ENCODE results near the gene FBXL3. TPM values are rescaled to one million over a fixed set of nuclear protein-coding genes. Genes with fewer than 3 reads are reported as not detected.

Gene FBXL3
- total and polyA plus RNA-seq, 2 of the 4 experiments (the other 2 are of a cell fraction), result 15.3 to 43.6 TPM

DNA sequence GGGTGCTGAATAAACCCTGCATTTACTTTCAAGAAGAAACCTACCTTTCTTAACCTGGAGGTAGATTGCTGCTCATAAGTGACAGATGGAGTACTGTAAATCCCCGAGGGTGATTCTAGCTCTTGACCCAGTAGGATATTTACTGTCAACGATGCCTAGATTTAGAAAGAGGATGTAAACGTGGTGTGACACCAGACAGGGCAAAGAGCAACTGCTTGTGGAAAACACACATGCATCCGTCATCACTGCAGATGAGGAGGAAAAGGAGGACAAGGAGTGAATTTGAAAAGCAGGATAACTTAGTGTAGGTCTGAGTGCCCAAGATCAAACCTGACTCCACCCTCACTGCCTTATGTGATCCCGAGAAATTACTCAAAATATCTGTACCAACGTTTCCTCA is 44.9 kb downstream of the FBXL3 start:
- no CpG with 5 or more reads among the region's 6 CpGs for WGBS, 2 experiments (ENCODE audit: extremely low coverage in 2 of 2, insufficient read length in 1 of 2)
- Histone ChIP-seq H2BK15ac (ENCODE audit: low read depth, low read length) (no peak overlapping the region), H2BK120ac (ENCODE audit: low read depth, low read length) (no peak overlapping the region), H3K4ac (ENCODE audit: low read depth, low read length) (no peak overlapping the region), H2BK20ac (ENCODE audit: low read depth, low read length) (no peak overlapping the region), H2AFZ (replicated peaks; ENCODE audit: low read length, poor library complexity) (no peak overlapping the region), H2BK5ac (ENCODE audit: low read depth, low read length, poor library complexity, severe bottlenecking) (no peak overlapping the region), H3K56ac (ENCODE audit: extremely low read depth, insufficient read depth, low read length) (no peak overlapping the region), H3K79me1 (ENCODE audit: low read depth in 1 of 2, low read length in 2 of 2) (no peaks in the 10 kb centered on the region), H3K14ac (replicated peaks; ENCODE audit: low read depth, low read length) (no peak overlapping the region), H3K4me1 (ENCODE audit: control insufficient read depth, insufficient read depth, low read length) (no peaks in the 10 kb centered on the region), H3K23ac (ENCODE audit: low read depth, low read length) (no peak overlapping the region), H3K4me3 (ENCODE audit: insufficient read depth, low read depth, low read length) (no peak overlapping the region), H3K9ac (ENCODE audit: low read depth, low read length) (no peak overlapping the region), H3K9me1 (ENCODE audit: insufficient read depth, low read length) (no peaks in the 10 kb centered on the region), H3K27ac (ENCODE audit: insufficient read depth, low read length) (no peak overlapping the region), H3K4me2 (ENCODE audit: low read depth, low read length) (no peak overlapping the region), H3K9me3 (ENCODE audit: control insufficient read depth, insufficient read depth, low read length) (no peaks in the 10 kb centered on the region), H4K8ac (ENCODE audit: low read depth in 2 of 2, low read length in 2 of 2) (no peak overlapping the region), H4K5ac (ENCODE audit: low read depth, low read length) (no peak overlapping the region), H4K20me1 (ENCODE audit: insufficient read depth, low read length) (no peaks in the 10 kb centered on the region), H3K18ac (ENCODE audit: low read depth, low read length) (no peak overlapping the region), H2AK5ac (ENCODE audit: low read depth, low read length) (no peak overlapping the region), H3K36me3 (ENCODE audit: control insufficient read depth, insufficient read depth, low read length) (no peaks in the 10 kb centered on the region), H4K91ac (ENCODE audit: insufficient read depth, low read depth, low read length) (no peak overlapping the region), H2AK9ac (replicated peaks; ENCODE audit: low read depth, low read length, poor library complexity) (no peak overlapping the region), H3K27me3 (ENCODE audit: control insufficient read depth, insufficient read depth, low read length) (peaks cover 24% of the 10 kb centered on the region)
- in situ Hi-C loops (cut with MboI; ENCODE audit: low sequenced_read_pairs) (loop anchor here (25.0 kb wide), 1 partner anchor 1295 kb away; no protein-coding TSS in a partner anchor), dilution Hi-C loops (cut with HindIII; ENCODE audit: low sequenced_read_pairs, unreplicated experiment) (no loop called here), intact Hi-C loops (cut with micrococcal nuclease) (loop anchor here (5.0 to 10.0 kb wide), 2 partner anchors 95 to 1107 kb away; partner anchors contain the start of gene KCTD12)
- DNase-seq (no peak), ATAC-seq (ENCODE audit: low read depth) (no peak)
- TF ChIP-seq POLR2A (IDR thresholded peaks at IDR 0.05; ENCODE audit: low read depth, low read length), result no peak
- TF ChIP-seq BHLHE40 (IDR thresholded peaks at IDR 0.05; ENCODE audit: low read depth, low read length), result no peak
- no peak for TF ChIP-seq MAZ (IDR thresholded peaks at IDR 0.05; ENCODE audit: borderline replicate concordance, low read depth, low read length)
- TF ChIP-seq SMC3 (IDR thresholded peaks at IDR 0.05; ENCODE audit: low read depth, low read length), result no peak
- no peak for TF ChIP-seq NFE2L2 (IDR thresholded peaks at IDR 0.05; ENCODE audit: low read depth, low read length)
- no peak for TF ChIP-seq CEBPB (IDR thresholded peaks at IDR 0.05; ENCODE audit: low read depth, low read length)
- no peak for TF ChIP-seq CHD1 (IDR thresholded peaks at IDR 0.05; ENCODE audit: low read depth, low read length)
- TF ChIP-seq, protein P1, sequence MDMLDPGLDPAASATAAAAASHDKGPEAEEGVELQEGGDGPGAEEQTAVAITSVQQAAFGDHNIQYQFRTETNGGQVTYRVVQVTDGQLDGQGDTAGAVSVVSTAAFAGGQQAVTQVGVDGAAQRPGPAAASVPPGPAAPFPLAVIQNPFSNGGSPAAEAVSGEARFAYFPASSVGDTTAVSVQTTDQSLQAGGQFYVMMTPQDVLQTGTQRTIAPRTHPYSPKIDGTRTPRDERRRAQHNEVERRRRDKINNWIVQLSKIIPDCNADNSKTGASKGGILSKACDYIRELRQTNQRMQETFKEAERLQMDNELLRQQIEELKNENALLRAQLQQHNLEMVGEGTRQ (IDR thresholded peaks at IDR 0.05; ENCODE audit: low read depth, low read length), result no peak
- TF ChIP-seq MXI1 (IDR thresholded peaks at IDR 0.05; ENCODE audit: borderline replicate concordance, low read depth, low read length), result no peak
- TF ChIP-seq RAD21 (IDR thresholded peaks at IDR 0.05; ENCODE audit: low read length), result no peak
- TF ChIP-seq, protein P2, sequence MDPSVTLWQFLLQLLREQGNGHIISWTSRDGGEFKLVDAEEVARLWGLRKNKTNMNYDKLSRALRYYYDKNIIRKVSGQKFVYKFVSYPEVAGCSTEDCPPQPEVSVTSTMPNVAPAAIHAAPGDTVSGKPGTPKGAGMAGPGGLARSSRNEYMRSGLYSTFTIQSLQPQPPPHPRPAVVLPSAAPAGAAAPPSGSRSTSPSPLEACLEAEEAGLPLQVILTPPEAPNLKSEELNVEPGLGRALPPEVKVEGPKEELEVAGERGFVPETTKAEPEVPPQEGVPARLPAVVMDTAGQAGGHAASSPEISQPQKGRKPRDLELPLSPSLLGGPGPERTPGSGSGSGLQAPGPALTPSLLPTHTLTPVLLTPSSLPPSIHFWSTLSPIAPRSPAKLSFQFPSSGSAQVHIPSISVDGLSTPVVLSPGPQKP (IDR thresholded peaks at IDR 0.05; ENCODE audit: borderline replicate concordance, low read depth, low read length), result no peak
- TF ChIP-seq, protein P3, sequence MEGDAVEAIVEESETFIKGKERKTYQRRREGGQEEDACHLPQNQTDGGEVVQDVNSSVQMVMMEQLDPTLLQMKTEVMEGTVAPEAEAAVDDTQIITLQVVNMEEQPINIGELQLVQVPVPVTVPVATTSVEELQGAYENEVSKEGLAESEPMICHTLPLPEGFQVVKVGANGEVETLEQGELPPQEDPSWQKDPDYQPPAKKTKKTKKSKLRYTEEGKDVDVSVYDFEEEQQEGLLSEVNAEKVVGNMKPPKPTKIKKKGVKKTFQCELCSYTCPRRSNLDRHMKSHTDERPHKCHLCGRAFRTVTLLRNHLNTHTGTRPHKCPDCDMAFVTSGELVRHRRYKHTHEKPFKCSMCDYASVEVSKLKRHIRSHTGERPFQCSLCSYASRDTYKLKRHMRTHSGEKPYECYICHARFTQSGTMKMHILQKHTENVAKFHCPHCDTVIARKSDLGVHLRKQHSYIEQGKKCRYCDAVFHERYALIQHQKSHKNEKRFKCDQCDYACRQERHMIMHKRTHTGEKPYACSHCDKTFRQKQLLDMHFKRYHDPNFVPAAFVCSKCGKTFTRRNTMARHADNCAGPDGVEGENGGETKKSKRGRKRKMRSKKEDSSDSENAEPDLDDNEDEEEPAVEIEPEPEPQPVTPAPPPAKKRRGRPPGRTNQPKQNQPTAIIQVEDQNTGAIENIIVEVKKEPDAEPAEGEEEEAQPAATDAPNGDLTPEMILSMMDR (conservative IDR thresholded peaks at IDR 0.05; ENCODE audit: low read depth, low read length), result no peak
- no peak for TF ChIP-seq MAFK (IDR thresholded peaks at IDR 0.05; ENCODE audit: low read depth, low read length)
- no peak for TF ChIP-seq RCOR1 (IDR thresholded peaks at IDR 0.05; ENCODE audit: insufficient replicate concordance, low read length)
- no peak for TF ChIP-seq FOS (IDR thresholded peaks at IDR 0.05; ENCODE audit: low read depth, low read length)
- no peak for TF ChIP-seq RFX5 (IDR thresholded peaks at IDR 0.05; ENCODE audit: low read depth, low read length)
- ChIA-PET POLR2A (ENCODE audit: unreplicated experiment) (no interaction called here), CTCF (no interaction called here)
- BruUV-seq (replicated peaks), result no TSS peak
